Astrocyte (in vitro differentiated cells and primary cell): ENCODE data around the gene B3GNT7. TPM values are rescaled to one million over a fixed set of nuclear protein-coding genes. Genes with fewer than 3 reads are reported as not detected.

ENCODE experiments used
- DNase-seq: peaks from one replicate; pipeline ENCODE4 v3.0.0-alpha.2; 2010; ENCODE audit warnings: low read depth
- FAIRE-seq: peaks from 2 replicates; lab custom pipeline; 2011; peaks lifted over from hg19 to GRCh38; lab: Jason Lieb, UNC
- H2AFZ ChIP-seq: 2 replicates; pipeline ENCODE4 v1.6.0; 2012; ENCODE audit warnings: low read depth, low read length, inconsistent platforms
- H3K27ac ChIP-seq: 2 replicates; pipeline ENCODE4 v1.5.1; 2011; ENCODE audit warnings: low read depth, low read length, inconsistent platforms
- H3K27me3 ChIP-seq: 2 replicates; pipeline ENCODE4 v1.6.0; 2011; ENCODE audit warnings: low read length, inconsistent platforms; ENCODE audit not compliant: insufficient read depth
- H3K36me3 ChIP-seq: 2 replicates; pipeline ENCODE4 v1.5.1; 2011; ENCODE audit warnings: low read length, inconsistent platforms; ENCODE audit not compliant: insufficient read depth
- H3K4me1 ChIP-seq: 2 replicates; pipeline ENCODE4 v1.5.1; 2011; ENCODE audit warnings: low read length, inconsistent platforms; ENCODE audit not compliant: insufficient read depth
- H3K4me2 ChIP-seq: 2 replicates; pipeline ENCODE4 v1.6.0; 2012; ENCODE audit warnings: low read length, inconsistent platforms
- H3K4me3 ChIP-seq: 2 replicates; pipeline ENCODE4 v1.5.1; 2011; ENCODE audit warnings: low read depth, mild to moderate bottlenecking, low read length, inconsistent platforms; ENCODE audit not compliant: insufficient read depth
- H3K79me2 ChIP-seq: 2 replicates; pipeline ENCODE4 v1.6.0; 2012; ENCODE audit warnings: mild to moderate bottlenecking, low read length, inconsistent platforms; ENCODE audit not compliant: insufficient read depth
- H3K9ac ChIP-seq: 2 replicates; pipeline ENCODE4 v1.6.0; 2012; ENCODE audit warnings: mild to moderate bottlenecking, low read length, inconsistent platforms
- H3K9me3 ChIP-seq: 2 replicates; pipeline ENCODE4 v1.5.1; 2012; ENCODE audit warnings: low read depth, mild to moderate bottlenecking, low read length, inconsistent platforms; ENCODE audit not compliant: insufficient read depth
- H4K20me1 ChIP-seq: 2 replicates; pipeline ENCODE4 v1.6.0; 2012; ENCODE audit warnings: low read length, inconsistent platforms; ENCODE audit not compliant: insufficient read depth
- H3K27ac Mint-ChIP-seq: one replicate; pipeline ENCODE4 v1.8.0; 2021; ENCODE audit warnings: mild to moderate bottlenecking, mixed read lengths; ENCODE audit not compliant: unreplicated experiment
- H3K27me3 Mint-ChIP-seq: one replicate; pipeline ENCODE4 v1.8.0; 2021; ENCODE audit warnings: low read depth, mixed read lengths; ENCODE audit not compliant: unreplicated experiment
- H3K36me3 Mint-ChIP-seq: one replicate; pipeline ENCODE4 v1.8.0; 2021; ENCODE audit warnings: low read depth, mixed read lengths; ENCODE audit not compliant: unreplicated experiment
- H3K4me1 Mint-ChIP-seq: one replicate; pipeline ENCODE4 v1.8.0; 2021; ENCODE audit warnings: low read depth, mixed read lengths; ENCODE audit not compliant: unreplicated experiment
- H3K4me3 Mint-ChIP-seq: one replicate; pipeline ENCODE4 v1.8.0; 2021; ENCODE audit warnings: mild to moderate bottlenecking, moderate library complexity, mixed read lengths; ENCODE audit not compliant: unreplicated experiment
- H3K9me3 Mint-ChIP-seq: one replicate; pipeline ENCODE4 v1.8.0; 2021; ENCODE audit warnings: mild to moderate bottlenecking, mixed read lengths; ENCODE audit not compliant: unreplicated experiment
- EZH2 ChIP-seq: IDR thresholded peaks from 2 replicates; pipeline ENCODE4 v1.6.1; 2012; ENCODE audit warnings: mild to moderate bottlenecking, low read length, inconsistent platforms; ENCODE audit not compliant: insufficient read depth
- total RNA-seq: library from RNA; stranded (reverse); gene quantifications from 2 replicates; pipeline ENCODE4 v1.2.1, GENCODE V29; 2021
- TF ChIP-seq, protein P1 (sequence below): IDR thresholded peaks from 2 replicates; pipeline ENCODE4 v1.5.1; 2011; ENCODE audit warnings: low read depth, mild to moderate bottlenecking, inconsistent platforms, low read length, moderate library complexity; ENCODE audit not compliant: insufficient read depth

Gene B3GNT7
- total RNA-seq, 1 donor from 2014 or later, result 1.7 TPM

DNA sequence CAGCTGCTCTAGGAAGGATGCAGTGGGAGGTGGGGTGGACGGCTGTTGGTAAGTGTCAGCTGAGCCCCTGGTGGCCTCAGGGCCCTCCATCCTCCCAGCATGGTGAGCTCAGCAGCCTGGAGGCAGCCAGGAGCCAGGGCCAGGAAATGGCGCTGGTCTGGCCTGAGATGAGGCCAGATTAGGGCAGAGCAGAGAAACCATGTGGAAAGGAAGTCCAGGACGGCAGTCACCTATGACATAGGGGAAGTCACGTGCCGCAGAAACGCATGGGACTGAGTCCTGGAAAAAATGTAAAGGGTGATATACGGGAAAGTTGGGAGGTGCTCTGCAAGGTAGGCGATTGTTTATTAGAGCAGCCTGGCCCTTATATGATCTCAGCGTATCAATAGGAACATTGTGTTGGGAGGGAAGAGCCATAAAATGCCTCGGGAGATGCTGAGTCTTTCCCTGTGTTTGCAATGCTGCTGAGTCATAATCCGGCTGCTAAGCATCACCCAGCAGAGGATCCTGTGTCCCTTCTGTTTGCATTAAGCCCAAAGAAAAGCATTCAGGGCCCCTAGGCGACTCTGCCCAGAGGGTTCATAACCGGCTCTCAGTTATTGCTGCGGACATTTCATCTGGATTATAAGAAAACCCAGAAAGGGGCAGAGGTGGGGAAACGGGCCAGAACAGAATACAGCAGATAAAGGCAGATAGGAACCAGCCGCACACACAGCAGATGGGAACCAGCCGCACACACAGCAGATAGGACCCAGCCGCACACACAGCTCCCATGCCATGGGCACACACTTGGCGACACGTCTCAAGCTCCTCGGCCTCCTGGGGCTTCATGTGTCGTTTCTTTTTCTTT, 30.3 kb upstream of the B3GNT7 start:
- Mint-ChIP-seq H3K4me3 (peak overlapping the region; percentile 7), H3K36me3 (peaks cover 8% of the 10 kb centered on the region), H3K27ac (peak overlapping the region; percentile 76), H3K27me3 (no peaks in the 10 kb centered on the region), H3K9me3 (peaks cover 3% of the 10 kb centered on the region), H3K4me1 (no peaks in the 10 kb centered on the region)
- TF ChIP-seq, protein P1, sequence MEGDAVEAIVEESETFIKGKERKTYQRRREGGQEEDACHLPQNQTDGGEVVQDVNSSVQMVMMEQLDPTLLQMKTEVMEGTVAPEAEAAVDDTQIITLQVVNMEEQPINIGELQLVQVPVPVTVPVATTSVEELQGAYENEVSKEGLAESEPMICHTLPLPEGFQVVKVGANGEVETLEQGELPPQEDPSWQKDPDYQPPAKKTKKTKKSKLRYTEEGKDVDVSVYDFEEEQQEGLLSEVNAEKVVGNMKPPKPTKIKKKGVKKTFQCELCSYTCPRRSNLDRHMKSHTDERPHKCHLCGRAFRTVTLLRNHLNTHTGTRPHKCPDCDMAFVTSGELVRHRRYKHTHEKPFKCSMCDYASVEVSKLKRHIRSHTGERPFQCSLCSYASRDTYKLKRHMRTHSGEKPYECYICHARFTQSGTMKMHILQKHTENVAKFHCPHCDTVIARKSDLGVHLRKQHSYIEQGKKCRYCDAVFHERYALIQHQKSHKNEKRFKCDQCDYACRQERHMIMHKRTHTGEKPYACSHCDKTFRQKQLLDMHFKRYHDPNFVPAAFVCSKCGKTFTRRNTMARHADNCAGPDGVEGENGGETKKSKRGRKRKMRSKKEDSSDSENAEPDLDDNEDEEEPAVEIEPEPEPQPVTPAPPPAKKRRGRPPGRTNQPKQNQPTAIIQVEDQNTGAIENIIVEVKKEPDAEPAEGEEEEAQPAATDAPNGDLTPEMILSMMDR, result no peak
- TF ChIP-seq EZH2, result no peak
- Histone ChIP-seq H3K9me3 (no peaks in the 10 kb centered on the region), H3K4me1 (peaks cover 12% of the 10 kb centered on the region), H3K4me2 (peak overlapping the region; percentile 64), H4K20me1 (no peaks in the 10 kb centered on the region), H3K27ac (peak overlapping the region; percentile 70), H3K4me3 (no peak overlapping the region), H3K36me3 (peaks cover 2% of the 10 kb centered on the region), H3K9ac (peak overlapping the region; percentile 49), H3K79me2 (no peaks in the 10 kb centered on the region), H3K27me3 (no peaks in the 10 kb centered on the region), H2AFZ (peak overlapping the region; percentile 67)
- FAIRE-seq (peak; percentile 81), DNase-seq (peak; percentile 50)

GRCh38 chr2:231367178-231367577, 28.3 kb upstream of the B3GNT7 start:
- no peaks in the 10 kb centered on the region for H3K27me3 Mint-ChIP-seq
- peak overlapping the region; percentile 58 for H3K27ac Mint-ChIP-seq

More at GRCh38 chr2:231367178-231367577, 28.3 kb upstream of the B3GNT7 start:
- Mint-ChIP-seq H3K36me3 (peaks cover 2% of the 10 kb centered on the region), H3K9me3 (no peaks in the 10 kb centered on the region), H3K4me3 (no peak overlapping the region), H3K4me1 (no peaks in the 10 kb centered on the region)
- FAIRE-seq, result no peak
- no peaks in the 10 kb centered on the region for H3K9me3 ChIP-seq
- no peak overlapping the region for H3K4me2 ChIP-seq
- H3K4me1 ChIP-seq, result peaks cover 12% of the 10 kb centered on the region
- no peak for TF ChIP-seq EZH2
- TF ChIP-seq, protein P1, result no peak
- no peak overlapping the region for H3K27ac ChIP-seq
- H3K36me3 ChIP-seq, result peaks cover 2% of the 10 kb centered on the region
- H3K4me3 ChIP-seq, result no peak overlapping the region
- H4K20me1 ChIP-seq, result no peaks in the 10 kb centered on the region
- H2AFZ ChIP-seq, result no peak overlapping the region
- no peaks in the 10 kb centered on the region for H3K79me2 ChIP-seq
- H3K27me3 ChIP-seq, result no peaks in the 10 kb centered on the region
- no peak for DNase-seq
- H3K9ac ChIP-seq, result no peak overlapping the region
